ENCODE data around the gene SUGCT.
"Not testable (repeated sequence)": the region's sequence is repeated elsewhere in the genome, so short reads cannot be mapped to it uniquely, and the experiment has no call there.

SUGCT gene

DNA sequence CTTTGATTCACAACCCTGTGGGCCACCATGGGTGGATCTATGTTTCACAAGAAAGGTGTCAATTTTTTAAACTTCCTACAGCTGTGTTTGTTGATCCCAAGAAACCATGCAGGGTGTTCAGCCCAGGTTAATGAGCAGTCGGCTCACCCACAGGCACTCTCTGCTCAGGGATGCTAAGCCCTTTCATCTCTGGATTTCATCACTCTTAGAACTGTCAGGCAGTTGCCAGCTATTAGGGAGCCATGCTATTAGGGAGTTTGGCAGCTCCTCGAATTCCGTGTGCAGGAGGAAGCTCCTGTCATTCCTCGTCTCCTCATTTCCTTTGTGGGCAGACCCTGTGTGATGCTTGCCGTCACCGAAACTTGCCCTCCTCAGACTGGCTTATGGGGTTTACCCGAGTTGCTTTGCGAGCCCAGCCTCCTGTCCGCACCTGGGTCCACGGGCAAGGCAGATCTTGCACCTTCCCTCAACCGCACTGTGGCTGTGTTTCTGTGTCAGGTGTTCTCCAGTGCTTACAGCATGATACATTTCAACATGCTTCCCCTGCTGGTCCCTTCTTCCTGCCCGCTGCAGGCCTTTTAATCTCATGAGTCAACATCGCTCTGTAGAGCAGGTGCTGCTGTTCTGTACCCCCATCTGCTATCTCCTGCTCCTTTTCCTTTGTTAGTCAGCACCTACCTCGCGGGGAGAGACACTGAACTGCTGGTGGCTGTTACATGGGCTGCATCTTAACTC, 509.8 kb downstream of the SUGCT start:
- peak overlapping the region; percentile 17 for H3K27ac Mint-ChIP-seq
- no peak for DNase-seq
- H3K27me3 Mint-ChIP-seq (ENCODE audit: low read depth, poor library complexity) = peaks cover 3% of the 10 kb centered on the region
- H3K4me3 Mint-ChIP-seq = no peak overlapping the region
- H3K36me3 Mint-ChIP-seq (ENCODE audit: low read depth) = no peaks in the 10 kb centered on the region
- TF ChIP-seq, protein P1, sequence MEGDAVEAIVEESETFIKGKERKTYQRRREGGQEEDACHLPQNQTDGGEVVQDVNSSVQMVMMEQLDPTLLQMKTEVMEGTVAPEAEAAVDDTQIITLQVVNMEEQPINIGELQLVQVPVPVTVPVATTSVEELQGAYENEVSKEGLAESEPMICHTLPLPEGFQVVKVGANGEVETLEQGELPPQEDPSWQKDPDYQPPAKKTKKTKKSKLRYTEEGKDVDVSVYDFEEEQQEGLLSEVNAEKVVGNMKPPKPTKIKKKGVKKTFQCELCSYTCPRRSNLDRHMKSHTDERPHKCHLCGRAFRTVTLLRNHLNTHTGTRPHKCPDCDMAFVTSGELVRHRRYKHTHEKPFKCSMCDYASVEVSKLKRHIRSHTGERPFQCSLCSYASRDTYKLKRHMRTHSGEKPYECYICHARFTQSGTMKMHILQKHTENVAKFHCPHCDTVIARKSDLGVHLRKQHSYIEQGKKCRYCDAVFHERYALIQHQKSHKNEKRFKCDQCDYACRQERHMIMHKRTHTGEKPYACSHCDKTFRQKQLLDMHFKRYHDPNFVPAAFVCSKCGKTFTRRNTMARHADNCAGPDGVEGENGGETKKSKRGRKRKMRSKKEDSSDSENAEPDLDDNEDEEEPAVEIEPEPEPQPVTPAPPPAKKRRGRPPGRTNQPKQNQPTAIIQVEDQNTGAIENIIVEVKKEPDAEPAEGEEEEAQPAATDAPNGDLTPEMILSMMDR (IDR thresholded peaks at IDR 0.05) = no peak
- H3K4me1 Mint-ChIP-seq = peaks cover 50% of the 10 kb centered on the region
- H3K9me3 Mint-ChIP-seq = no peaks in the 10 kb centered on the region

DNA sequence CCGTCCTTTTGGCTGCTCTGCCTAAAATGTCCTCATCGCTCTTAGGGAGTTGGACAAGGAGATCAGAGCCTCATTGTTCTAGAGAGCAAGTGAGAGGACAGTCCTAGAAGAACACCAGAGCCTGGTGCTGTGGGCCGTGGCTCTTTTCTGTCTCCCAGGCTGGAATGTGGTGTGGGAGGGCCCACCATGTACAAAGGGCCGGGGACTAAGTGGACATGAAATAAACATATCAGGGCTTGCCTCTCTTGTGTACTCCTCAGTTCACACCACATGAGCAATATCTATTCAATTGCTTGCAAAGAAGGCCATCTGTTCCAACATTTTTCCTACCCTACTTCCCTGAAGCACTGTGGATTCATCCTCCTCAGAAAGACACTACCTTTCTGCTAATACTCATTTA, 510.4 kb downstream of the SUGCT start:
- no peak for DNase-seq
- TF ChIP-seq, protein P1 (IDR thresholded peaks at IDR 0.05) = no peak
- Mint-ChIP-seq H3K36me3 (ENCODE audit: low read depth) (no peaks in the 10 kb centered on the region), H3K27ac (no peak overlapping the region), H3K4me1 (peaks cover 50% of the 10 kb centered on the region), H3K9me3 (no peaks in the 10 kb centered on the region), H3K27me3 (ENCODE audit: low read depth, poor library complexity) (peaks cover 3% of the 10 kb centered on the region), H3K4me3 (no peak overlapping the region)

DNA sequence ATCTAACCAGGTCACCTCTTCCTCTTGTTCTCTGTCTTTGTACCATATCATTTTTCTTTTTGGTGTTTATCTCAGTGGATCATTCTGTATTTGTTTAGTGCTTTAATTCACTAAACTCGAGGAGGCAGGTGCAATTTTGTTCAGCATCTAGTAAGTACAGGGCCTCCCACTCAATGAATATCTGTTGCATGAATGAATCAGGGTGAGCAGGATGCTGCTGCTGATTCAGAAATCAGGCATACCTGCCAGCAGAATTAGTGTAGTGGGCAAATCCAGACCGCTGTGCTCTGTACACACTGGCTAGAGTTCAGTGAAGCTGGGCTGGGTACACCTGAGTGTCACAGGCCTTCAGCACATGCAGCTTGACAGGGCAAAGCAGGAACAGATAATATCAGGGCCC, 511.9 kb downstream of the SUGCT start:
- Mint-ChIP-seq H3K4me3 (no peak overlapping the region), H3K4me1 (peaks cover 37% of the 10 kb centered on the region), H3K9me3 (no peaks in the 10 kb centered on the region), H3K27ac (peak overlapping the region; percentile 2), H3K36me3 (ENCODE audit: low read depth) (peaks cover 7% of the 10 kb centered on the region), H3K27me3 (ENCODE audit: low read depth, poor library complexity) (peaks cover 3% of the 10 kb centered on the region)
- TF ChIP-seq, protein P1 (IDR thresholded peaks at IDR 0.05) = no peak
- DNase-seq = no peak

DNA sequence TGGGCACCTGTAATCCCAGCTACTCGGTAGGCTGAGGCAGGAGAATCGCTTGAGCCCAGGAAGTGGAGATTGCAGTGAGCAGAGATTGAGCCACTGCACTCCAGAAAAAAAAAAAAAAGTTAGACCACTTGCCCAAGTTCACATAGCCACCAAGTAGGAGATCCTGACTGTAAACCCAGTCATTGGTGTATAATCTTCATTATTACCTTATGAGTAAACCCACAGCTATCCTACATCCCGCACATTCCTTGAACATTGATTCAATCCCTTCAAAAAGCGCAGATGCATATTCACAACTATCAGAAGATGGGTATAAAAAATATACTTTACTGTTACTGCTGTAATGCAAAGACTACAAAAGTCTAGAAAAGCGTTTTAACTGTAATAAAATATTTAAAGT, 512.9 kb downstream of the SUGCT start:
- DNase-seq = no peak
- Mint-ChIP-seq H3K9me3 (no peaks in the 10 kb centered on the region), H3K27ac (no peak overlapping the region), H3K4me3 (no peak overlapping the region), H3K4me1 (peaks cover 29% of the 10 kb centered on the region), H3K27me3 (ENCODE audit: low read depth, poor library complexity) (peaks cover 3% of the 10 kb centered on the region), H3K36me3 (ENCODE audit: low read depth) (peaks cover 10% of the 10 kb centered on the region)
- TF ChIP-seq, protein P1 (IDR thresholded peaks at IDR 0.05) = no peak

DNA sequence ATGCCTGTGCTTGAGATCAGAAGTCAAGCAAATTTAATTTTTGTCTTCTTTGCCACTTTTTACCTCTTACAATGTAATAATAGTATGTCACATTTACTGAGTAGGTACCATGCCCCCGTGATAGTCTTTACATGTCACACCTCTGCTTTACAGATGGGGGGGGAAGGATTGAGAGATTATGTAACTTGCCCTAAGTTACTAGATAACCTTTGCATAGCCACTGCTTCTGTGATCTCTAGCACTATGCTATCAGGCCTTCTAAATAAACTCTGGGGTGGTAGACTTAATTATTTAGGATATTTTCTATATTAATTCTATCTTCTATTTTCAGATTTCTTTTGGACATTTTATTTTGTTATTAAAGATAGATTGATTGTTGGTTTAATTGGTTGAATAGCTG, 514.4 kb downstream of the SUGCT start:
- TF ChIP-seq, protein P1 (IDR thresholded peaks at IDR 0.05) = no peak
- no peak for DNase-seq
- Mint-ChIP-seq H3K27ac (no peak overlapping the region), H3K9me3 (no peaks in the 10 kb centered on the region), H3K27me3 (ENCODE audit: low read depth, poor library complexity) (peaks cover 3% of the 10 kb centered on the region), H3K4me3 (no peak overlapping the region), H3K4me1 (peaks cover 21% of the 10 kb centered on the region), H3K36me3 (ENCODE audit: low read depth) (peaks cover 10% of the 10 kb centered on the region)

DNA sequence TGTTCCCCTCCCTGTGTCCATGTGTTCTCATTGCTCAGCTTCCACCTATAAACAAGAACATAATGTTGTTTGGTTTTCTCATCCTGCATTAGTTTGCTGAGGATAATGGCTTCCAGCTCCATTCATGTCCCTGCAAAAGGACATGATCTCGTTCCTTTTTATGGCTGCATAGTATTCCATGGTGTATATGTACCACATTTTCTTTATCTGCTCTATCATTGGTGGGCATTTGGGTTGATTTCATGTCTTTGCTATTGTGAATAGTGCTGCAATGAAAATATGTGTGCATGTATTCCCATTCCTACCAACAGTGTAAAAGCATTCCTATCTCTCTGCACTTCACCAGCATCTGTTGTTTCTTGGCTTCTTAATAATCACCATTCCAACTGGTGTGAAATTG, 516.1 kb downstream of the SUGCT start:
- DNase-seq; H3K9me3 Mint-ChIP-seq; H3K4me1 Mint-ChIP-seq; H3K27me3 Mint-ChIP-seq (ENCODE audit: low read depth, poor library complexity); H3K4me3 Mint-ChIP-seq; H3K27ac Mint-ChIP-seq; H3K36me3 Mint-ChIP-seq (ENCODE audit: low read depth): not testable (repeated sequence)
